ENCODE results near the gene CYSLTR2.

- TF ChIP-seq POLR2A (IDR thresholded peaks at IDR 0.05), result no peak
- no peak for TF ChIP-seq CTCF (IDR thresholded peaks at IDR 0.05)
Observed at GRCh38 chr13:48679941-48680680, 26.4 kb downstream of the CYSLTR2 start.
